HT1080 (cell line): ENCODE measurements around the gene DGKE. TPM values are rescaled to one million over a fixed set of nuclear protein-coding genes. Genes with fewer than 3 reads are reported as not detected.

Experiments
- DNase-seq: peaks from one replicate; pipeline ENCODE4 v3.0.0-alpha.2; 2015; ENCODE audit warnings: low read depth
- total RNA-seq: library from RNA; depleted of rRNA; stranded (reverse); fragments of >200 nt; shearing (Covaris generic); gene quantifications from 2 replicates; pipeline ENCODE4 v1.2.3, GENCODE V29; 2014

Gene DGKE
- total RNA-seq, 1 experiment from 2014 or later = 6.1 TPM

DNA sequence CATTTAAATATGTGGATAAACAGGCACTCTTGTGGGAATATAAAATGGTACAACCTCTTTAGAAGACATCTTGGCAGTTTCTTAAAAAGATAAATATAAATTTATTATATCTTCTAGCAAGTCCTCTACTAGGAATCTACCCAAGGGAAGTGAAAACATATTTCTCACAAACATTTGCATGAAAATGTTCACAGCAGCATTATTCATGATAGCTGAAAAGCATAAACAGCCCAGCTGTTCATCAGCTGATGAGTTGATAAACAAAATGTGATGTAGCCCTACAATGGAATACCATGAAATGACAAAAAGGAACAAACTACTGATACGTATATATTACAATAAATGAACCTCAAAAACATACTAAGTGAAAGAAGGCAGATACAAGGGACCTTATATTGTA, 12.0 kb downstream of the DGKE start:
- DNase-seq = no peak

DNA sequence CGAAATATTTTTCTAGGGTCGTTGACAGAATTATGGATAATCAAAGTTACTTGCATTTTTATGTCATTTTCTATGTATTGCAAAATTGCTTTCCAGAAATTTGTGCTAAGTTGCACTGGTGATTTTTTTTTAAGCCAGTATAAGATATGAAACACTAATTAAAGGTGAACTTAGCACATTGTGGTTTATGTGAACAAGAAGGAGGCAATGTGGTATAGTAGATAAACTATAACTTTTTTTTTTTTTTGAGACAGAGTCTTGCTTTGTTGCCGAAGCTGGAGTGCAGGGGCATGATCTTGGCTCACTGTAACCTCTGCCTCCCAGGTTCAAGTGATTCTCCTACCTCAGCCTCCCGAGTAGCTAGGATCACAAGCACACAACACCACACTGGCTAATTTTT, 13.2 kb downstream of the DGKE start:
- no peak for DNase-seq

DNA sequence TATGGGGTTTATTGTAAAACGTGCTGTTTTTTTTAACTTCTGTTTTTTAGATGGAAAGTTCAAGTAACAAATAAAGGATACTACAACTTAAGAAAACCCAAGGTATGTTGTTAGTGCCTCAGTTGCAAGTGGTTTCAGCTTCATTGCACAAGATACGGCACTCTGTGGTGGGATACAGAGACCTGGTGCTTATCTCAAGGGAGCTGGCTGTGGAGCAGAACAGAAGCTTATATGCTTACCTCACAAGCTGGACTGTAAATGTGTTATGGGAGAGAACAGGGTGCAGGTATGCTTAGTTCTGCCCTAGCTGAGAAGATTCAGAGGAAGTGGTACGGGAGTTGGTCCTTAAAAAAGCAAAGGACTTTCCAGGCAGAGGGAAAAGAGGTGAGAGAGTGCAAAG, 15.2 kb downstream of the DGKE start:
- no peak for DNase-seq

DNA sequence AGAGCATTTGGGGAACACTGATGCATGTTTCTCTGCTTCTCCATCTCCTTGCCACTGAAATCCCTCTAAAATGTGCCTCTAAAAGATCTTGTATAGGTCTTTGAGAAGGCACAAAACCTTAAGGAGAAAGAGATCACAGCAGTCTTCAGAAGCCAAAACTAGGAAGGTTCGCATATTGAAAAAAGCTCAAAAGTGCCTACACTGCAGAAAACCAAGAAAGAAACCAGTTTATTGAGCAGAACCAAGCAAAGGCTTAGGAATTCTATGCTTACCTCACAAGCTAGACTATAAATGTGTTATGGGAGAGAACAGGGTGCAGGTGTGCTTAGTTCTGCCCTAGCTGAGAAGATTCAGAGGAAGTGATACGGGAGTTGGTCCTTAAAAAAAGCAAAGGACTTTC, 16.6 kb downstream of the DGKE start:
- no peak for DNase-seq

DNA sequence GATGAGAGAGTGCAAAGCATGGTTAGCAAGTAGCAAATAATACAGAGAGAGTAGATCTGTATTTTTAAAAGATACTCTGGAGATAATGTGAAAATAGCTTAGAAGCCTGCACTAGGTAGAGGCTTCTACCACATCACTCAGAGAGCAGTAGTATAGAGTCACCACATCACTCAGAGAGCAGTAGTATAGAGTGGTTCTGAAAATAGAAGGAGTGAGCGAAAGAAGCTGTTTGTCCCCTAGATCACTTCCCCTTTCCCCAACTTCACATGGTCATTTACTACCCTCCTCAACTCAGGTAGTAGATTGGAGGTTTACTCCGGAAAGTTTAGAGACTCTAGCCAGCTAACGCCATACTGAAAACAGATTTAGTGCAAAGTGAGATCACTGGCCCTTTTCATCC, 17.1 kb downstream of the DGKE start:
- DNase-seq = no peak

DNA sequence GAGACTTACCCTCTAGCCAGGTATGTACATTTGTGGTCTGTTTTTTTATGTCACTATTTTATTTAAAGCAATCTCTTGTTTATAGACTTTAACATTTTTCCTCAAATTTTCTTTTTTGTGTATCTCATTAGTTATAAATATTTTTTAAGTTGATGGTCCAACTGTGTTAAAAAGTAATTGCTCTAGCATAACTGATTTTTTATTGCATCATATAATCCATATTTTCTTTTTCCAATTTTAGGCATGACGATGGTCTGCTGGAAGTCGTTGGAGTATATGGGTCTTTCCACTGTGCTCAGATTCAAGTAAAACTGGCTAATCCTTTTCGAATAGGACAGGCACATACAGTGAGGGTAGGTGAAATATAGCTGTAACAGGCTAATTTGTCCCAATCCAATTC, 27.9 kb downstream of the DGKE start:
- no peak for DNase-seq

DNA sequence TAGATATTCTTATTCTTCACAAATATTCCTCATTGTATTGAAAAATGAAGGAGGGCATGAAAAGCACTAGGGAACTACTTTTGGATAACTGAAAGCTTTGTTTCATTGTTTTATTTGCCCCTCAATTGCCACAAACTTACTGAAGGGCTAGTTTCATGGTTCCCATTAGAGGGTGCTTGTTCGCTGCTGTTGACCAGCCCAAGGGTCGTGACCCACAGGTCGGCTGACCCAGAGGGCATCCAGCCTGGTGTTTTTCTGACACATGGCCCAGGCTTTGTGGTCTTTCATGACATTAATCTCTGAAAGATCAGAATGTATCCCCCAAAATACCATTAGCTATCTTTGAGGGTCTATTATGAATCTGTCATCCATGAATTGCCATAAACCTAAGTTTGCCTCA, 30.0 kb downstream of the DGKE start:
- no peak for DNase-seq

DNA sequence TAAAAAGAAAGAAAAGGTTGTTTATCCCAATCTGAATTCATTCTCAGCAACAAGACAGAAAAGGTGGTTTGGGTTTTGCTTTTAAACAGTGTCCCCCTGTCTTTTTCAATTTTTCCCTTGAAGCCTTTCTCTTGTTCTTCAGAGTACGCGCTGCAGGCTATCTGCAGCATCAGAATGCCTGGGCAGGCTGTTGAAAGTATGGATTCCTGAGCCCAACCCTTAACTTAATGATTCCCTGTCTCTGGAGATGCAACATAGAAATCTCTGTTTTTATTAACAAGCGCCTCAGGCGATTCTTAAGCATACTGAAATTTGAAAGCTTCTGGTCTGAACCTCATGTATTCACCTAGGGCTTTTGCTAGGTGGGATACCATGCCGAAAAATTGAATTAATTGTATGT, 32.1 kb downstream of the DGKE start:
- no peak for DNase-seq

DNA sequence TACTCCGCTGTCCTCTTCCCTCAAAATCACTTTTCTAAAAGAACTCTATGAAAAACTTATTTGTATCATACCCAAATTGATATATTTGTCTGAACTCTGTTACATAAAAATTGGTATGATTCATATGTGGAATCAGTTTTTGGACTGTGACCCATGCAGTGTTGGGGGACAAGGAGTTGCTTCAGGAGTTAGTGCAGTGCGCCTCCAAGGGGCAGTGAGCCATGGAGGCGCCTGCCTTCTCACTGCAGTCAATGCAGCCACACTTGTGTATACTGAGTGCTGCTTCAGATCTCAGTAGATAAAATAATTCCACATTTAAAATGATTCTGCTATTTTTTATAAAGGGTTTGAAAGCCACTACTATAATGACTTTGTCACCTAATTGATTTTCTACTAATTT, 32.5 kb downstream of the DGKE start:
- no peak for DNase-seq

DNA sequence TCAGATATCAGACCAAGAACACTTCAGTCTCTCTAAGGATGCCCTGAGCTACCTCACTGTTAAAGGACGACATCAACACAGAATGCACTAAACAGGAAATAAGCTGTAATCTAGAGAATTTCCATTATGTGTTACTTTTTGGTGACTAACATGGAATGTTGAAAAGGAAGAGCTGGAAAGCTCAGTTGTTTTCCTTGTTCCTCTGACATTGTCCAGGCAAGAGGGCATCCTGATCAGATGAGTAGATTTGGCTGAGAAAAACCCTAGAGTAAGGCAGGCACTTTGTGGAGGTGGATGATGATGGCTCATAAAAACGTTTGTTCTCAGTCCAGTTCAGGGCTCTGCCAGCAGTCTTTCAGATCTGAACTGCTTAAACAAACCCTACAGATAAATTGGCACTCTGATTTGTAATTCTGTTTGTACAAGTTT, 34.0 kb downstream of the DGKE start:
- DNase-seq = peak; percentile 19

DNA sequence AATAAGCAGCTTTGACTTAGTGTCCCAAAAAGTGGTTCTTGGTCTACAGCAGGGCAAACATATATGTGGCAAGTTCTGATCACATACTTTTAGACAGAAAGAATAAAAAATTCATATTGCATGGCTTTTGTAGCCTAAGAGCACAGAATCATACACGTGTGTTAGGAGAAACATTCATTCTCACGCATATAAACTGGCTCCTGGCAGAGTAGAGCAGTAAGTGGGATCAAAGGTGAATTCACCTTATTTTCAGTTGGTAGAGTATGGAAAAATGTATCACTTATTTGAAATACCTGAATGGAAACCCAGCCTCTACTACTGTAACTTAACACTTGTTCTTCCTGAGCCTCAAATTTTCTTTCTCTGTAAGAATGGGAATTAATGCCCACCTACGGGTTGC, 34.8 kb downstream of the DGKE start:
- DNase-seq = no peak

DNA sequence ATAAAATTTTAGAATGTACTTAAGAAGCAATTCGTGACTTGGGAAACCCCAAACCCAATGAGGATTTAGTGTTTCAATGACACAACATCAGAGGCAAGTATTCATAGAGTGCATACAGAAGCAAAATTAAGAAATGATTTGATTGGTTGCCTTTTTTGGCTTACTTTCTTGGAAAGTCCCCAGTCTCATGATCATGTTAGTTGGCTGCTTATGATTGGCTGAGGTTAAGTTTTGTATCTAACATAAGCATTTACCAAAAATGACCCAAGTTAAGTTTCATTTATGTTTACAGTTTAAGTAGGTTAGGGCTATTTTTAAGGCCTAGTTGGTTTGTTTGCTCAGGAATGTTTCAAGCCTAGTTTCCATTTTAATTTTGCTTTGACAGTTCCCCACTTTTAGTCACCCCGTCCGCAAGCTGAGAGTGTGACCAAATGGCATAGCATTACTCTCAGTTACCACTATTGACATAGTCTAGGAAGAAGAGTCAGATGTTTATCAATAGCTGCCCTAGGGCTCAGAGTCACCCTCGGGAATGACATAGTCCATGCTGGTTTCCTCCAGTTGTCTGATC, 36.2 kb downstream of the DGKE start:
- DNase-seq = no peak

DNA sequence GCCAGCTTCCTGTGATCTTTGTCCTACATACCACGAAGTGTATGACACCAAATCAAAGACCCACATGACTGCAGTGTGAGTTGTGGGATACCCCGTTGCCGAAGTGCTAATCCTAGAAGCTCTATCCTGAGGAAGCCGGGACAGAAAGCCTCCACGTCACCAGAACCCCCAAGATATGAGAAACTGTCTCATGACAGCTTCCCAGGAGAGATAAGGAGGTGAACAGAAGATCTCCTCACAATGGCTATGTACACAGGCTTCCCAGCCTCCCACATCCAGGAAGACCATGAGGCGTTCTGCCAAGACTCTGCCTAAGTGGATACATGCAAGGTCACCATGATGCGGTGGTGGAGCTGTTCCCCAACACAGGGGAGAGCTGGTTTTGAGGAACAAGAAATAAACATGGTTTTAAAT, 42.8 kb downstream of the DGKE start:
- DNase-seq = no peak

DNA sequence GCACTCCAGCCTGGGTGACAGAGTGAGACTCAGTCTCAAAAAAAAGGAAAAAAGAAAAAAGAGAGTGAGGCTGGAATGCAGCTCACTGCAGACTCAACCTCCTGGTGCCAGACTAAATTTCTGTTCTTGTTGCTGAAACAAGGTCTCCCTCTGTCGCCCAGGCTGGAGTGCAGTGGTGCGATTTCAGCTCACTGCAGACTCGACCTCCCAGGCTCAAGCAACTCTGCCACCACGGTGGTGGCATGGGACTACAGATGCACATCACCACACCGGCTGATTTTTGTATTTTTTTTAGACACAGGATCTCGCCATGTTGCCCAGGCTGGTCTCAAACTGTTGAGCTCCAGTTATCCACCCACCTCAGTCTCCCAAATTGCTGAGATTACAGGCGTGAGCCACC, 45.3 kb downstream of the DGKE start:
- DNase-seq = no peak

DNA sequence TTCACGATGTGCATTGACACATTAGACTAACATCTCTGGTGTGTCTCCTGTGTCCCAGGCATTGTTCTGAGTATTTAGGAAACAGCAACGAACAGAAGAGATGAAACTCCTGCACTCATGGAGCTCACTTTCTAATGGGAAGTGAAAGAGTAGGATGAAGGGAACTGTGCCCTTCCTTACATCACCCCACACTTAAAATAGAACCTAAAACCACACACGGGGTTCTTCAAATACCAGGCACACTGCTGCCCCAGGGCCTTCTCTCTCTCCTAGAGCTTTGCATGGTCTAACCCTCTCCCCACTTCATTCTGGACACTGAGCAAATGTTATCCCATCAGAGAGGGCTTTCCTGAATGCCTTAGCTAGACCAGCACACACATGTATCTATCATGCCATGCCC, 46.2 kb downstream of the DGKE start:
- no peak for DNase-seq

DNA sequence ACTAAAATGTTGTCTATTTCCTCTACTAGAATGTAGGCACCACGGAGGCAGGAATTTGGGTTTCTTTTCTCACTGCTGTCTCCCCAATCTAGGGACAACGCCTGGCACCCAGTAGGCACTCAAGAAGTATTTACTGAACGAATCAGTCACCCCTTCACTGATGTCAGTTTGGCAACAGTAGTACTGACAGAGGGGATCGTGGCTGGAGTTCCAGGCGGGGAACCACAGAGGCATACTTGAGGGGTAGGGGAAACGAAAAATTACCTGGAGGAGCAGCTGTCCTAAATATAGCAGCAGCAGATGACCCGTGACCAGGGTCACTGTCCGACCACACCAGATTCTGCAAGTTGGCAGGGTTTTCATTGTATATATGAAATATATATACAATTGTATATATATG, 46.6 kb downstream of the DGKE start:
- no peak for DNase-seq

DNA sequence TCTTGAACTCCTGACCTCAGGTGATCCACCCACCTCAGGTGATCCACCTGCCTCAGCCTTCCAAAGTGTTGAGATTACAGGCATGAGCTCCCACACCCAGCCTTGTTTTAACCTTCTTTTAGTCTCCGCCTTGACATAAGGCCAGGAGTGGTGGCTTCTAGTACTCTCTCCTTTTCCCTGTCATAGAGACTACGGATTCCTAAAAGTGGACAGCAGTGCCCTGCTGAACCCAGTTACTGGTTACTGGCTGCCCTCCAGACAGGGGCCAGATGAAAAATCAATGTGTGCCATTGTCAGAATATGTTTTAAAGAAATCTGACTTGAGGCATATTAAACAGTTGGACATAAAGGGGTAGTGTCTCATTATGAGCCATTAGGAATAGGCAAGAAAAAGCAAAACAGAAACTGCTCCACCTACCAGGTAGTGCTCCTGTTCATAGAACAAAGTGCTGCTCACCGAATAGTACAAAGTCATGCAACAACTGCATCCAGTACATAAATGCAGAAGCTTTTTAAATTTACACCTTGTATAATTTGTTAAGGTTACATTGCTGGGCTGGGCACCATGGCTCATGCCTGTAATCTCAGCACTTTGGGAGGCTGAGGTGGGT, 47.8 kb downstream of the DGKE start:
- no peak for DNase-seq

DNA sequence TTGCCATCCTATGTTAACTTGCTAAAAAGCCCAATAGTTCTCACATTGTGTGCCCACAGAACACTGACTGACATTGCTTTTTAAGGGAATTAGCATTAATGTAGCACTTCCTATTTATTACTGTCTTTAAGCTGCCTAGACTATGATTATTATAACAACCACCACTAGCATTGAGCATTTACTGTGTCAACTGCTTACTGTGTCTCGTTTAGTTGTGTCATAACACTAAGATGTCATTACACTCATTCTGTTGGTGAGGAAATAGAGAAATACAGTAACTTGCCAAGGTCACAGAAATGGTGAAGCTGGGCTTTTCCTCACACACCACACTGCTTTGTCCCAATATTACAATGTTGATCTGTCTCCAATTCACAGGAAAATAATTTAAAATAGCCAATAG, 49.7 kb downstream of the DGKE start:
- DNase-seq = no peak

DNA sequence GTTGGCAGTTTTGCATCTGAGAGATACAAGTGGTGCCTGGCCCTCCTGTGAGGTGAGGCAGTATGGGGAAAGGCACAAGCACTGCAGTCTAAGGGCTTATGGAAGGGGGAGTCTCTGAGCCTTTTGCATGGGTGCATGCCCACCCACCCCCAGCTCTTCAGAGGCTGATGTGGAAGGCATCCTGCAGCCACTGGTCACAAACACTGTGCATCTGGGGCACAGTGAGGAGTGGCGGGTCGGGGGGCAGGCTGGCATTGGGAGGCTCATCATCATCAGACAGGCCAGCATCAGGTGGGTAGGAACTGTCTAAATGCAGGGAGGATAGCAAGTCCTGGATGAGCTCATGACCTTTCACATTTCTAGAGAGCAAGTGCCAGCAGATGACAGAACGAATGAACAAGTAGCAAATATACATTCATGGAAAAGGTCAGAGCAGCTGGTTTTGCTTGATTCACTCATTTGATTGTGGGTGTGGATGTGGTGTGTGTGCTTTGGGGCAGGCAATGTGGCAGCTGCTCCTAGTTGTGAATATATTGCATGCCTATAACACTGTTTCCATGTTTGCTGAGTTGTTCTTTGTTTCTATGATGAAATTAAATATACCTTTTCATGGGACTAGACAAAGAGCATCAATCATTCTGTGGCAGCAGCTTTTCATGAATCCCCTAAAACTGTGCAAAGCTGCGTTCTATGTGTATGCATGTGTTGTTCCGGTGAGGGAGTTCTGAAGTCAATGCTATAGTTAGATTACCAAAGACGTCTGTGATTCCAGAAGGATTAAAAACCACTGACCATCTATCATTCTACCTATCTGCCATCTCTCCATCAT, 50.7 kb downstream of the DGKE start:
- DNase-seq = no peak

DNA sequence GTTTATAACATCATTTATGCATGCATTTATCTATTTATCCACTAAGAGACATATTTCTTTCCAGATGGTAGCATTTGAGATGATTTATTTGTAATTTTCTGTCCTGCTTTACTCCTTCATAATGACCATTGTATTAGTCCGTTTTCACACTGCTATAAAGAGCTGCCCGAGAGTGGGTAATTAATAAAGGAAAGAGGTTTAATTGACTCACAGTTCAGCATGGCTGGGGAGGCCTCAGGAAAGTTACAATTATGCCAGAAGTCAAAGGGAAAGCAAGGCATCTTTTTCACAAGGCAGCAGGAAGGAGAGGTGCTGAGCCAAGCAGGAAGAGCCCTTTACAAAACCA, 51.3 kb downstream of the DGKE start:
- no peak for DNase-seq

DNA sequence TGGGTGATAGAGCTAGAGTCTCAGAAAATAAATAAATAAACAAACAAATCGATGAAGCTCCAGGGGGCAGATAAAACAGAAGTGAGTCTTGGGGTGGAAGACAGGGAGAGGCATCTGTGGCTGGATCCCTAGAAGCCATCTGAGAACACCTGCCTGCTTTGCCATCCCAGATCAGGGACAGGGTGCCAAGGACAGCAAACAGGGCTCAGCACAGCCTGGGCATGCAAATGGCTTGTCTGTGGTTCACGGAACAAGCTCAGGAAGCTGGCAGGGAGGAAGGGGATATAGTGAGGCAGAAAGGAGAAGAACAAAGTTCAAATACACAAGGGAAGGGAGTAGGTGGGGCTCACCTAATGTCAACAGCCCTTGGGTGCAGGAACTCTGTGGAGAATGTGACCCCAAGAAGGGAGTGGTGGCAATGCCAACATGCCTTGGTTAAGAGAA, 52.4 kb downstream of the DGKE start:
- no peak for DNase-seq

DNA sequence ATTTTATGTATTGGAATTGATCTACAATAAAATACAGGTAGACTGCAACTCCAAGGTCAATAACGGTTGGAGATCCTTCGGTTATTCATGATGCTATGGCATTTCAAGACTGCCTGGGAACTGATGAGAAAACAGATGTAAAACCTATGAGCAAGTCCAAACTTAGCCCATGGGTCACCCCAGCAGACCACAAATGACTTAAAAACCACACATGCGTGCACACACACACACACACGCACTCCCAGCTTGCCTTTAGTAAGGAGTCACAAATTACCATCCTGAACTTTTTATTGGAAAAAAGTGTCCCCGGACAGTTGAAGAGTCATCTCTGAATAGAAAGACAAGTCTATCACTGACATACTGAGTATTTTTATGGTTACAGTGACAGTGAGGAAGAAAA, 53.2 kb downstream of the DGKE start:
- no peak for DNase-seq
